Spinal cord (tissue), 10 donors: ENCODE measurements around the gene C3orf22. TPM values are rescaled to one million over a fixed set of nuclear protein-coding genes. Genes with fewer than 3 reads are reported as not detected.

Experiments
- DNase-seq, 6 donors: peaks; one replicate each; pipeline versions ENCODE4 v3.0.0 to v3.0.0-alpha.2; 2013 to 2015; ENCODE audit warnings: low spot score in 6 of 6, low read depth in 4 of 6
- H3K27ac ChIP-seq: one replicate; pipeline ENCODE4 v1.5.1; 2013; ENCODE audit warnings: low read depth, low read length, control low read depth
- H3K27me3 ChIP-seq: one replicate; pipeline ENCODE4 v1.6.1; 2013; ENCODE audit warnings: low read length; ENCODE audit not compliant: control insufficient read depth, insufficient read depth
- H3K36me3 ChIP-seq: one replicate; pipeline ENCODE4 v1.6.1; 2013; ENCODE audit warnings: low read length; ENCODE audit not compliant: control insufficient read depth, insufficient read depth
- H3K4me1 ChIP-seq: one replicate; pipeline ENCODE4 v1.6.1; 2013; ENCODE audit warnings: low read length; ENCODE audit not compliant: control insufficient read depth, insufficient read depth
- H3K4me3 ChIP-seq: one replicate; pipeline ENCODE4 v1.5.1; 2013; ENCODE audit warnings: low read depth, low read length, control low read depth
- H3K9me3 ChIP-seq: one replicate; pipeline ENCODE4 v1.6.1; 2013; ENCODE audit warnings: low read length; ENCODE audit not compliant: control insufficient read depth, insufficient read depth
- WGBS: methylation state at CpG from one replicate; pipeline ENCODE4 v1.1.5; 2013; ENCODE audit warnings: missing lambda C conversion rate; ENCODE audit not compliant: insufficient coverage; 5-methylcytosine and 5-hydroxymethylcytosine counted together
- polyA plus RNA-seq, 2 donors: library from polyadenylated mRNA; unstranded; fragments of 120-200 nt; gene quantifications; one replicate each; pipeline ENCODE4 v1.2.1, GENCODE V29; 2013; ENCODE audit not compliant: insufficient read length in 2 of 2
- total RNA-seq, 2 donors: library from RNA; depleted of rRNA in 1 of 2; stranded (reverse); fragments of 120-200 nt in 1 of 2; fragments of >200 nt in 1 of 2; gene quantifications; one replicate each; pipeline versions ENCODE4 v1.2.3 to v1.2.4, GENCODE V29; 2013 to 2014
- donor health status: healthy.

The C3orf22 gene
- total and polyA plus RNA-seq, 4 donors, result 0.17 to 0.27 TPM; not detected in 2

DNA sequence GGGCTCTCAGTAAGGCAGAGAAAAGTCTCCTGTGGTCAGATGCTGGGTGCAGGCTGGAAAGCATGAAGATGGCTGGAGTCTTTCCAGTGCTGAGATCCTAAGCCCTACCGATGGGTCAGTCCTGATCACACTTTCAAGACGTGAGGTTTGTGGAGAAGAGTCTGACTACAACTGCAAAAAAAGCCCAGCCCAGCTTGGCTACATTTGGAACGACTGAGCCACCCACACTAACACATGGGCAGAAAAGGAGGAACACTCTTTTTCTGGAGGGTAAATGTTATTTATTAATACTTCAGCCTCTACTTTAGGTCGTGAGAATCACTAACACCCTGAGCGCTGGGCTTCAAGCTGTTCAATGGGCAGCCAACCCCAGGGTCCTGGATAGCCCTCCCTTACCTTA is 22.0 kb upstream of the C3orf22 start:
- Histone ChIP-seq H3K4me1 (no peaks in the 10 kb centered on the region), H3K9me3 (no peaks in the 10 kb centered on the region), H3K4me3 (no peak overlapping the region), H3K27ac (no peak overlapping the region), H3K36me3 (peaks cover 2% of the 10 kb centered on the region), H3K27me3 (no peaks in the 10 kb centered on the region)
- no peak for DNase-seq
- 83% methylated on average over 3 of the region's 5 CpGs for WGBS

DNA sequence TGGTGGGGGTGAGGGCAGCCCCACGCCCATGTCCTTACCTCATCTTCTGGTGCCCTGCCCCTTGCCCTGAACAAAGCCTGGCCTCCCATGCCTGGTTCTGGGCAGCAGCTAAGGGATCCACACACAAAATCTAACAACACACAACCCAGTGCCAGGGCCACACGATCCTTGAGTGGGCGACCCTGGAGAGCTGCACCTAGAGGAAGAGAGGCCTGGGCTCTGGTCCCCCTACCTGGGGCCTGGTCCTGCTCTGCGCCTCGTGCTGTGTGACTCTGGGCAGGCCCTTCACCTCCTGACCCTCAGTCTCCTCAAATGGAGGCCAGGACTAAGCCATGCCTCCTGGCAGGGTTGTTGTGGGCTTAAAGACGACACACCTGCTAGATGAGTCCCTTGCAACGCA is 20.0 kb upstream of the C3orf22 start:
- H3K36me3 ChIP-seq, result peaks cover 2% of the 10 kb centered on the region
- no peak overlapping the region for H3K4me3 ChIP-seq
- no peaks in the 10 kb centered on the region for H3K4me1 ChIP-seq
- H3K27me3 ChIP-seq, result no peaks in the 10 kb centered on the region
- H3K9me3 ChIP-seq, result no peaks in the 10 kb centered on the region
- DNase-seq, result no peak
- 98% methylated on average over 6 of the region's 7 CpGs for WGBS
- H3K27ac ChIP-seq, result no peak overlapping the region

DNA sequence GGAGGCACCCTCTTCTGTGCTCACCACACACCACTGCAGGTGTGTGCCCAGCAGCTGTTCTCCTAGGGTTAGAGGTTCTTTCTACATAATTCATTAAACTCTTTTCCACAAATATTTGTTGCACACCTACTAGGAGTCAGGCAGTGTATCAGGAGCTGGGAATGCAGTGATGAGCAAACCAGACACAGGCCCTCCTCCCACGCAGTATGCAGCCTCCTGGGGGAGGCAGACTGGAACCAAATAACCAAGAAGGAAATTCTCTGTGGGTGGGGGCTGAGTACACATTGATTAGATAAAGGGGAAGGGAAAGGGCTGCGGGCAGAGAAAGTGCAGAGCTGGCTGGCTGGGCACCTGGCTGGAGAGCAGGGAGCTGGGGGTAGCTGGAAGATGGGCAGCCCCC is 18.5 kb upstream of the C3orf22 start:
- no peaks in the 10 kb centered on the region for H3K4me1 ChIP-seq
- WGBS, result 100% methylated on average over 1 of the region's 2 CpGs
- no peak overlapping the region for H3K4me3 ChIP-seq
- H3K9me3 ChIP-seq, result no peaks in the 10 kb centered on the region
- no peak overlapping the region for H3K27ac ChIP-seq
- peaks cover 2% of the 10 kb centered on the region for H3K36me3 ChIP-seq
- no peaks in the 10 kb centered on the region for H3K27me3 ChIP-seq
- no peak for DNase-seq

DNA sequence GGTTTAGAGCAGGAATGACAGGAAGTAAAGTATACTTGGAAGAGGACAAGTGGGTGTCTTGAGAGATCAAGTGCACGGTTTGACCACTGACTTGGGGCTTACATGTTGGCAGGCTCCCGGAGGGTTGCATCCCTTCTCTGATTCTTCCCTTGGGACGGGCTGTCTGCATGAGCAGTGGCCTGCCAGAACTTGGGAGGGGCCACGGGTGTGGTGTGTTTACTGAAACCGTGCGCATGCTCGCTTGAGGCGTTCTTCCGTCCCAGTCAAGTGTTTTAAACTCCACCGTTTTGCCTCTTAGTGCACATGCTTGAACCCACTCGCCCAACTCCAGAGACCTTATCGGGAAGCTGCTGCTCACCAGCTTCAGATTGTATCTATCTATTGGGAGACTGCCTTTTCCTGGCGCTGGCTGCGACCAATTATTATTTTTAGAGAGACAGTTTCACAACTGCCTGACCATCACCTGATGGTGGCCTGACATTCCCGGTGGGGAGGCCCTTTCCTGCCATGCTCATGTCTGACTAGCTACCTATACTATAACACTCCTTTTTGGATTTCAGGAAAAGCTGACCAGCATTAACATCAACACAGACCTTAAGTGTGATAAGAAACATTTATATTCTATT is 14.9 kb upstream of the C3orf22 start:
- no peaks in the 10 kb centered on the region for H3K27me3 ChIP-seq
- H3K4me1 ChIP-seq, result peaks cover 6% of the 10 kb centered on the region
- DNase-seq, result no peak
- no peaks in the 10 kb centered on the region for H3K9me3 ChIP-seq
- no peak overlapping the region for H3K4me3 ChIP-seq
- WGBS, result 88% methylated on average over 15 of the region's 15 CpGs
- H3K27ac ChIP-seq, result no peak overlapping the region
- H3K36me3 ChIP-seq, result peaks cover 17% of the 10 kb centered on the region

DNA sequence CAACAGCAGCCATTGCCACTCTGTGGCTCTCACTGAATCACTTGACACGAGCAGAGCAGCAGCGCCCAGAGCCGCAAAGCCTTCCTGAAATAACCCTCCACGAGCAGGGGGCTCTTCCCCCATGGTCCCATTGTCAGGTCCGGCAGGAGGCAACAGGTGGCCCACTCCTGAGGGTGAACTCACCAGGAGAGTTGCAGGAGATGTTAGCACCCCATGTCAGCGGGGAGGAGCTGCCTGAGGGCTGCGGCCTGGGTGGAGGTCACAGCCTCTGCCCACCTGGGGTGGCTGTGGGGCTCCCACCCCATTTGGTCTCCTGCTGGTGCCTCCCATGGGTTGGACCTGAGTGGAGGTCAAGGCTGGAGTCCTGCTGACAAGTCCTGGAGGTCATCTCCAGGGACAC is 12.3 kb upstream of the C3orf22 start:
- Histone ChIP-seq H3K36me3 (peaks cover 14% of the 10 kb centered on the region), H3K27me3 (no peaks in the 10 kb centered on the region), H3K4me3 (no peak overlapping the region), H3K4me1 (peaks cover 6% of the 10 kb centered on the region), H3K9me3 (no peaks in the 10 kb centered on the region), H3K27ac (no peak overlapping the region)
- WGBS, result 82% methylated on average over 7 of the region's 7 CpGs
- no peak for DNase-seq

DNA sequence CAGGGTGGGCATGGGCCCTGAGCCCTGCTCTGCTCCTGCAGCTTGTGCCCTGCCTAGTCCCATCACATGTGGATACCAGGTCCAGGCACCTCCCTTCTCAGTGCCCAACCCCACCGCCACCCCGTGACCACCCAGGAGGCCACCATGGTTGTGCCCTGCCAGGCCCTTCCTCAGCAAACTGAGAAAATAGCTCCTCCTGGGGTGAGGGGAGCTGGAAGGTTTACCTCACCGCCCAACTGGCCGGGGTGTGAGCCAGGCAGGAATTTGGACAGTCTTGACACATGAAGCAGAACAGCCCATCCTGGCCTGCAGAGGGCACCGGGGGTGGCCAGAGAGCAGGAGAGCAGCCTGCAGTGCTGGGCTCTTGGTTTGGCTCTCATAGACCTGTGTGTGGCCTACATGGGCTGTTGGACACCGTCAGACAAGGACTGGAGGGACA is 11.4 kb upstream of the C3orf22 start:
- H3K4me1 ChIP-seq, result peaks cover 6% of the 10 kb centered on the region
- 88% methylated on average over 5 of the region's 6 CpGs for WGBS
- H3K27me3 ChIP-seq, result no peaks in the 10 kb centered on the region
- DNase-seq, result no peak
- H3K27ac ChIP-seq, result no peak overlapping the region
- no peak overlapping the region for H3K4me3 ChIP-seq
- peaks cover 14% of the 10 kb centered on the region for H3K36me3 ChIP-seq
- no peaks in the 10 kb centered on the region for H3K9me3 ChIP-seq

DNA sequence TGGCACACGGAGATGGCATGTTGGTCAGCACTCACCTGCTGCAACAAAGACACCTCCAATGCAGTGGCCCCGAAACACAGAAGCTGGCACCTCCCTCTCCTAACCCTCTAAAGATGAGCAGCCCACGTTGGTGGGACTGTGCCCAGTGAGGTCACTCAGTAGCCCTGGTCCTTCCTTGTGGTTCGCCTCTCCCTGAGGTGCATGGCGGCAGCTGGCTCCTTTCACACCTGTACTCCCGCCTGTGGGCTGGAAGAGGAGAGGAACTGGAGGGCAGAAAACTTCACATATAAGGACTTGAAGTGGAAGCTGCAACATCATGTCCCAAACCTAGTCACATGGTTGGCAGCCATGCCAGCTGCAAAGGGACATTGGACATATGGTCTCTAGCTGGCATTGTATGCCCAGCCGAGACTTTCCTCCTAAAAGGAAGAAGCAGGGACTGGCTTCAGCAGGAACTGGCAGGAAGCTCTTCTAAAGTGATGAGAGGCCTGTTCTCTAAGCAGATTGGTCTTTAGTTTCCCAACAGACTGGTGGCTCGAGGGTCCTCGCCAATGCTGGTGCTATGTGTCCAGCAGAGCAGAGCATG is 10.8 kb upstream of the C3orf22 start:
- no peak overlapping the region for H3K27ac ChIP-seq
- peaks cover 14% of the 10 kb centered on the region for H3K36me3 ChIP-seq
- no peak overlapping the region for H3K4me3 ChIP-seq
- no peaks in the 10 kb centered on the region for H3K27me3 ChIP-seq
- peaks cover 6% of the 10 kb centered on the region for H3K4me1 ChIP-seq
- H3K9me3 ChIP-seq, result no peaks in the 10 kb centered on the region
- DNase-seq, result peak in 1 of 6 donors; percentile 33
- 84% methylated on average over 9 of the region's 9 CpGs for WGBS

DNA sequence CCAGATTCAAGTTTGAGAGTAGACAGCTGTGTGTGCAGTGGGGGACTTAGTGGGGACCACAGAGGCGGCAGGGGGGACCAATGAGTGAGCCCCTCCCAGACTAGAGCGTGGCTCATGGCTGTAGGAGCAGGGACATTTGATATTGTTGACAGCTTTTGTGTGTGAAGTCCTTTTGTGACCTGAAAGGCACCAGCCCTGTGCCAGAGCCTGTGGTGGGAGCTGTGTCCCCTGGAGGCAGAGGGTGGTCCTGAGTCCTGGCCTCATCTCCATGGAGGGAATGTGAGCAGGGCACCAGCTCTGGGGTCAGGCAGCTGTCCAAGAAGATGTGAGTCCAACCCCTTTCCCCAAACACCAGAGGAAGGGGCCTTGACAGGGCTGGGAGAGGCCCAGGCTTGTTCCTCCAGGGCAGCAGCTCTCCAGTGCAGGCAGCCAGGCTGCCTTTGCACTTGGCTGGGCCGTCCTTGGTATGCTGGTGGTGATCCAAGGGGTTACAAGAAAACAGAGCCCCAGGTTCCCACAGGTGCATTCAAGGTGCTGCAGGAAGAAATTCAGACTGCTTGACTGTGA is 10.1 kb upstream of the C3orf22 start:
- Histone ChIP-seq H3K36me3 (peaks cover 14% of the 10 kb centered on the region), H3K27me3 (no peaks in the 10 kb centered on the region), H3K9me3 (no peaks in the 10 kb centered on the region), H3K4me3 (no peak overlapping the region), H3K4me1 (peaks cover 6% of the 10 kb centered on the region), H3K27ac (no peak overlapping the region)
- DNase-seq, result no peak
- 80% methylated on average over 3 of the region's 3 CpGs for WGBS

DNA sequence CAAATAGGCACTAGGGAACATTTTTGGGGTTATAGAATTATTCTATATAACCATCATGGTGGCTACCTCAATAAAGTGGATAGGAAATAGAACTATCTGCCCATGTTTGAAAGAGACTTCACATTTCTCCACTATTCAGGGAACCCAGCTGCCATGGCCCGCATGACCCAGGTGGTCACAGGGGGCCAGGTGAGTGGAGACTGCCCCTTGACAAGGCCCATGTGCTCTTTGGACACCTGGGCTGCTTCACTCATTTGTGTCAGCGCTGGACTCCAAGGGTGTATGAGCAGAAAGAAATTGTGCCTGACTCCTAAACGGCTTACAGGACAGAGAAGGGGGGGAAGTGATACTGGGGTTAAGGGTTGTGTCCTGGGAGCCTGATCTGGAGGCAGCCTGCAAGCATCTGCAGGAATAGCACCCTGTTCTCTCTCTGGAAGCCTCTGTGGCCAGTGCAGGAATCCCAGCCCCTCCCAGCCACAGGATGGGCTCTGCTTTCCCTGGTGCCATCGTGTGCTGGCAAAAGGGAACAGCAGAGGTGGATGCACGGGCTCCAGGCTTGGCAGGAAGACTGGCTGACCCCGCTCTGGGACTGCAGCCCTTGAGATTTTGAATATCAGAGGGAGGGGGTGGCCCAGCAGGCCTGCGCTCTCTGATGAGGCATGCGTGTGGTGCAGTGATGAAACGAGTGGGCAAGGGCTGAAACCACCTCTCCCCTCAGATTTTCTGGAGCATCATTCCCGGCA is 9.1 kb upstream of the C3orf22 start:
- peaks cover 14% of the 10 kb centered on the region for H3K36me3 ChIP-seq
- H3K9me3 ChIP-seq, result no peaks in the 10 kb centered on the region
- no peak overlapping the region for H3K27ac ChIP-seq
- DNase-seq, result peak in 2 of 6 donors; percentile 28 to 47
- H3K4me3 ChIP-seq, result no peak overlapping the region
- H3K4me1 ChIP-seq, result peaks cover 6% of the 10 kb centered on the region
- WGBS, result 57% methylated on average over 9 of the region's 10 CpGs
- H3K27me3 ChIP-seq, result no peaks in the 10 kb centered on the region
